Neuron (in vitro differentiated cells): ENCODE data around the gene CDC42EP3.

Experiments
- H2AFZ ChIP-seq: one replicate; pipeline ENCODE4 v1.6.1; 2013; ENCODE audit warnings: low read depth, mild to moderate bottlenecking, inconsistent platforms, low read length, moderate library complexity
- H3K27me3 ChIP-seq: one replicate; pipeline ENCODE4 v1.6.1; 2013; ENCODE audit warnings: low read length; ENCODE audit not compliant: insufficient read depth
- H3K36me3 ChIP-seq: one replicate; pipeline ENCODE4 v1.6.1; 2013; ENCODE audit warnings: low read length; ENCODE audit not compliant: insufficient read depth
- H3K4me1 ChIP-seq: one replicate; pipeline ENCODE4 v1.6.1; 2013; ENCODE audit warnings: low read length; ENCODE audit not compliant: insufficient read depth
- H3K4me3 ChIP-seq: 2 replicates; pipeline ENCODE4 v1.5.1; 2013; ENCODE audit warnings: mild to moderate bottlenecking, low read length, moderate library complexity
- H3K9me3 ChIP-seq: one replicate; pipeline ENCODE4 v1.6.1; 2013; ENCODE audit warnings: low read length

Gene CDC42EP3

DNA sequence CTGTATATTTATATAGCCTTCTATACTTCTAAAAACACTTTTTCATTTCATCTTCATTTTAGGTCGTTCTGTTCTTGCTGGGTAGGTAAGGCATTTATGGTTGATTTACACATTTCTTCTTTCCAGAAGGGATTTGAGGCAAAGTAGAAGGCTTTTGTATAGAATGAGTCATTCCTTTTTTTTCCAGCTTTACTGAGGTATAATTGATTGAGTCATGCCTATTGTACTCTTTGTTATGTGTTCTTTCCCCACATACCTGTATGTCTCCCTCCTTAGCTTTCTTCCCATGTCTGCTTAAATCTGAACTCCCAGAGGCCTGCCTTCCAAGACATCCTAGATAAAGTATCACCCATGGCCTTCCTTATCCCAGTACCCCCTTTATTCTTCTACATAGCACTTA lies 4.8 kb upstream of the CDC42EP3 start:
- Histone ChIP-seq H2AFZ (no peak overlapping the region), H3K9me3 (no peaks in the 10 kb centered on the region), H3K4me1 (peaks cover 5% of the 10 kb centered on the region), H3K36me3 (no peaks in the 10 kb centered on the region), H3K27me3 (no peaks in the 10 kb centered on the region), H3K4me3 (no peak overlapping the region)

DNA sequence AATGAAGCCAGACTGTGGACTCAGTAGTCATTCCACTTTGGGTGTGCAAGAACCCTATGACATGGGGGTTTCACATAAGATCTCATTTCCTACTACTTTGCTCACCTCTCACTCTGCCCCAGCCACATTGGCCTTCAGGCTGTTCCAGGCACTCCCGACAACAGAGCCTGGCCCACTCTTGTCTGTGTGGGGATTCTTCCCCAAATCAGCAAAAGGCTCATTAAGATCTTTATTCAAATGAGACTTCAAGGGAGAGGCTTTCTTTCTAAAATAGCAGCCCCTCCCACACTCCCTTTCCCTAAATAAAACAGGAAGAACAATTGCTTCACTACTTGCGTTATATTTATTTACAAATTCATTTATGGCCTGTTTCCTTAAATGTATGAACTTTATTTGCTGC lies 3.5 kb upstream of the CDC42EP3 start:
- no peak overlapping the region for H3K4me3 ChIP-seq
- H3K9me3 ChIP-seq = no peaks in the 10 kb centered on the region
- no peak overlapping the region for H2AFZ ChIP-seq
- H3K4me1 ChIP-seq = peaks cover 14% of the 10 kb centered on the region
- H3K36me3 ChIP-seq = no peaks in the 10 kb centered on the region
- H3K27me3 ChIP-seq = no peaks in the 10 kb centered on the region

DNA sequence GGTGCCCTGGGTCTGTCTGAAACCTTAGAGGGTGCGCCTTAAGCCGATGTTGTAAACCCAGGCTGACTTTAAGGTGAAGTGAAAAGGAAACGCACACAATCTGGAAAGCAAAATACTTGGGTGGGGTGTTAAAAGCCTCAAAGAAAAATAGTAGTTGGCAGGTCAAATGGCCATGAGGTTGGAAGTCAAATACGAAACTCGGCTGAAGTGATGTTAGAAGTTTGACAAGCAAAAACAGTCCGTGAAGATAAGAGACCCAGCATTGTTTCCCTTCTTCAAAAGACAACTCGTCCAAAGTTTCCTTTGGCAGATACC lies 1.4 kb upstream of the CDC42EP3 start:
- Histone ChIP-seq H3K4me1 (peaks cover 24% of the 10 kb centered on the region), H3K4me3 (peak overlapping the region; percentile 90)

DNA sequence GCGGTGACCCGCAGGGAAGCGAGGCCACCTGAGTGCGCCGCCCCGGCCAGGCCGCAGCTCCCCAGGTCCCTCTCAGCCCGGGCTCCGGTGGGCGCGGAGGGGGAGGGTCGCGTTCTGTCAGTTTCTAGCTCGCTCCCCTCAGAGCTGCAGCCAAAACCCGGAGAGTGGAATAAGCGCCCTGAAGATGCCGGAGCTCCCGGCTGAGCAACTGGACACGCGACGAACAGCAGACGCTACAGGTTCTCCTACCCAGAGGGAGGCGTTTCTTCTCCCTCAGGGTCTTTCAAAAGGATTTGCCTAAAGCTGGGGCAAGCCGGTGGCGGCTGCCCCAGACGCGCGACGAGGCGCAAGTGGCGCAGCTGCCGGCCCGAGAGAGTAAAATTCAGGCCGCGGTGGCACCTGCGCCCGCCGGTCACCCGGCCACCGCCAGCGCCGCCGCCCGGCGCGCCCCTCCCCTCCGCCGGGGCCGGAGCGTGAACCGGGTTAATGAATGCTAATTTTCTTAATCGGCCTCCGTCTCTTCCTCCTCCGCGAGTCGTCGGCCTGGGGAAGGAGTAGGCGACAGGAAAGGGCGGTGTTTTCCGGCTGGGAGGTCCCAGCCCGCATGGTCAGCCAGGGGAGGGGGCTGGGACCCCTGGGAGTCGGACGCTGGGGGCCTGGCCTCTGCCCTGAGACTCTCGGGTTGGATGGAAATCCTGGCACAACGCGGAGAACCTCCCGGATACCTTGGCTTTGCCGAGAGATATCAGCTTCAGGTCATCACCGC lies 845 bp upstream of the CDC42EP3 start:
- H3K36me3 ChIP-seq = no peaks in the 10 kb centered on the region
- peaks cover 24% of the 10 kb centered on the region for H3K4me1 ChIP-seq
- H3K4me3 ChIP-seq = peak overlapping the region; percentile 90
- H2AFZ ChIP-seq = peak overlapping the region; percentile 98
- no peaks in the 10 kb centered on the region for H3K27me3 ChIP-seq
- no peaks in the 10 kb centered on the region for H3K9me3 ChIP-seq

More for the DNA sequence above, 1.4 kb upstream of the CDC42EP3 start:
- Histone ChIP-seq H3K36me3 (no peaks in the 10 kb centered on the region), H3K27me3 (no peaks in the 10 kb centered on the region), H2AFZ (peak overlapping the region; percentile 98), H3K9me3 (no peaks in the 10 kb centered on the region)

GRCh38 chr2:37671816-37672103 lies 318 bp upstream of the CDC42EP3 start:
- Histone ChIP-seq H3K4me3 (peak overlapping the region; percentile 90), H3K27me3 (no peaks in the 10 kb centered on the region), H2AFZ (peak overlapping the region; percentile 98), H3K9me3 (no peaks in the 10 kb centered on the region), H3K4me1 (peaks cover 24% of the 10 kb centered on the region), H3K36me3 (no peaks in the 10 kb centered on the region)

DNA sequence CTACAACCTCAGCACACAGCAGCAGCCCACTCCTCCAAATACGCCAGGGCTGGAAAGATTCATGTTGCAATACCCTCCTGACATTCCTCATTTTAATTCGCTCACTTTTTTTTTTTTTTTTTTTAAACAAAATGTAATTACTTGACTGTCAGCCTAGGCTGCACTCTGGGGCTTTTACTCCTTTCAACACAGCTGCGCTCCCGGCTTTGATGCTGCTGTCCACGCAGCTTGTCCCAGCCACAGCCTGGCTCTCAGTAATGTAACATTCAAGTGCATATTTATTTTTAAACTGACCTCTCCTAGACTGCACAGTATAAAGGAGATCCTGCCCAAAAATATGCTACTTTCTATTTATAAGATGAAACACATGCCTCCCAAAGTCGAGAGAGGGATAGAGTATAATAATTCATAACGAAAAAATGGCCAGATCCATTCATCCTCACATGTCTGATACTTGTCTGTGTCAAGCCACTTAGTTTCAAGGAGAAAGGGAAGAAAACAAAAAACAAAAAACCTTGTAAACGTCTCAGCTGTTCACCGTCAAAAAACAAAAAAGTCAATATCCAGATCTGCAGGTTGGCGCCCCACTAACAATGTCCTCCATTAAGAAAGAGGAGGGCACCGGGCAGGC lies 949 bp downstream of the CDC42EP3 start:
- peak overlapping the region; percentile 98 for H2AFZ ChIP-seq
- H3K27me3 ChIP-seq = no peaks in the 10 kb centered on the region
- H3K4me3 ChIP-seq = peak overlapping the region; percentile 90
- H3K4me1 ChIP-seq = peaks cover 21% of the 10 kb centered on the region
- H3K9me3 ChIP-seq = no peaks in the 10 kb centered on the region
- no peaks in the 10 kb centered on the region for H3K36me3 ChIP-seq

GRCh38 chr2:37669446-37669845 lies 2.0 kb downstream of the CDC42EP3 start:
- no peaks in the 10 kb centered on the region for H3K36me3 ChIP-seq
- peaks cover 21% of the 10 kb centered on the region for H3K4me1 ChIP-seq
- H3K27me3 ChIP-seq = no peaks in the 10 kb centered on the region
- no peaks in the 10 kb centered on the region for H3K9me3 ChIP-seq
- peak overlapping the region; percentile 90 for H3K4me3 ChIP-seq
- no peak overlapping the region for H2AFZ ChIP-seq

- Histone ChIP-seq H3K27me3 (no peaks in the 10 kb centered on the region), H3K4me1 (peaks cover 19% of the 10 kb centered on the region), H3K9me3 (no peaks in the 10 kb centered on the region), H3K36me3 (no peaks in the 10 kb centered on the region), H2AFZ (no peak overlapping the region), H3K4me3 (no peak overlapping the region)
Measured at GRCh38 chr2:37667704-37668103, 3.7 kb downstream of the CDC42EP3 start.

- no peak overlapping the region for H2AFZ ChIP-seq
- peaks cover 19% of the 10 kb centered on the region for H3K4me1 ChIP-seq
- H3K36me3 ChIP-seq = no peaks in the 10 kb centered on the region
- H3K4me3 ChIP-seq = no peak overlapping the region
- no peaks in the 10 kb centered on the region for H3K27me3 ChIP-seq
- H3K9me3 ChIP-seq = no peaks in the 10 kb centered on the region
Measured at GRCh38 chr2:37666772-37667171, 4.7 kb downstream of the CDC42EP3 start.

- Histone ChIP-seq H3K27me3 (no peaks in the 10 kb centered on the region), H3K9me3 (no peaks in the 10 kb centered on the region), H3K4me1 (peaks cover 18% of the 10 kb centered on the region), H3K4me3 (no peak overlapping the region), H2AFZ (no peak overlapping the region), H3K36me3 (no peaks in the 10 kb centered on the region)
Measured at GRCh38 chr2:37665604-37666362, 5.7 kb downstream of the CDC42EP3 start.

GRCh38 chr2:37665043-37665442 lies 6.4 kb downstream of the CDC42EP3 start:
- no peaks in the 10 kb centered on the region for H3K36me3 ChIP-seq
- H3K4me1 ChIP-seq = peaks cover 10% of the 10 kb centered on the region
- H3K27me3 ChIP-seq = no peaks in the 10 kb centered on the region
- H3K4me3 ChIP-seq = no peak overlapping the region
- H2AFZ ChIP-seq = no peak overlapping the region
- no peaks in the 10 kb centered on the region for H3K9me3 ChIP-seq

DNA sequence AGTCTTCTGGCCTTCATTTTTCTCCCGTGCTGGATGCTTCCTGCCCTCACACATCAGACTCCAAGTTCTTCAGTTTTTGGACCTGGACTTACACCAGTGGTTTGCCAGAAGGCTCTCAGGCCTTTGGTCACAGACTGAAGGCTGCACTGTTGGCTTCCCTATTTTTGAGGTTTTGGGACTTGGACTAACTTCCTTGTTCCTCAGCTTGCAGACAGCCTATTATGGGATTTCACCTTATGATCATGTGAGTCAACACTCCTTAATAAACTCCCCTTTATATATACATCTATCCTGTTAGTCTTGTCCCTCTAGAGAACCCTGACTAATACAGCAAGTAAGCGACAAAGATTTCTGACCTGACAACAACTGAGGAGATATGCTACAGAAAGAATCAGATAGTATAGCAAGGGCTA lies 7.2 kb downstream of the CDC42EP3 start:
- no peak overlapping the region for H2AFZ ChIP-seq
- H3K4me1 ChIP-seq = peaks cover 2% of the 10 kb centered on the region
- H3K36me3 ChIP-seq = no peaks in the 10 kb centered on the region
- no peak overlapping the region for H3K4me3 ChIP-seq
- H3K9me3 ChIP-seq = no peaks in the 10 kb centered on the region
- H3K27me3 ChIP-seq = no peaks in the 10 kb centered on the region

- Histone ChIP-seq H3K4me3 (no peak overlapping the region), H3K36me3 (no peaks in the 10 kb centered on the region), H3K9me3 (no peaks in the 10 kb centered on the region), H3K27me3 (no peaks in the 10 kb centered on the region), H3K4me1 (no peaks in the 10 kb centered on the region), H2AFZ (no peak overlapping the region)
Measured at GRCh38 chr2:37663390-37663789, 8.1 kb downstream of the CDC42EP3 start.
